Natural killer cell (primary cell): ENCODE data around the gene PHTF2. TPM values are rescaled to one million over a fixed set of nuclear protein-coding genes. Genes with fewer than 3 reads are reported as not detected.

Source experiments
- ATAC-seq, 3 donors: fragments of 150-1000 bp in 2 of 3; fragments of 200-7000 bp in 1 of 3; cut with Tn5 transposase; 1 replicate in 1 of 3; 2 replicates in 2 of 3; pipeline ENCODE4 v1.10.0; 2021; ENCODE audit warnings: mild to moderate bottlenecking in 2 of 3, moderate library complexity in 2 of 3
- DNase-seq, 2 donors: peaks; one replicate each; pipeline versions ENCODE4 v3.0.0 to v3.0.0-alpha.2; 2013 to 2021; ENCODE audit warnings: mixed read lengths in 1 of 2
- H3K27ac ChIP-seq: one replicate; pipeline ENCODE4 v1.5.1; 2013; ENCODE audit warnings: mild to moderate bottlenecking, low read length
- H3K27me3 ChIP-seq: one replicate; pipeline ENCODE4 v1.6.1; 2013; ENCODE audit warnings: low read length; ENCODE audit not compliant: control insufficient read depth, insufficient read depth
- H3K36me3 ChIP-seq: one replicate; pipeline ENCODE4 v1.6.1; 2013; ENCODE audit warnings: low read length; ENCODE audit not compliant: control insufficient read depth, insufficient read depth
- H3K4me1 ChIP-seq: one replicate; pipeline ENCODE4 v1.6.1; 2013; ENCODE audit warnings: low read length; ENCODE audit not compliant: control insufficient read depth, insufficient read depth
- H3K4me3 ChIP-seq: one replicate; pipeline ENCODE4 v1.5.1; 2013; ENCODE audit warnings: low read length
- H3K9me3 ChIP-seq: one replicate; pipeline ENCODE4 v1.6.1; 2013; ENCODE audit warnings: low read length; ENCODE audit not compliant: control insufficient read depth, insufficient read depth
- H3K27ac Mint-ChIP-seq, 2 donors: one replicate each; pipeline ENCODE4 v1.8.0; 2022; ENCODE audit warnings: mild to moderate bottlenecking in 2 of 2, mixed read lengths in 2 of 2, moderate library complexity in 1 of 2
- H3K27me3 Mint-ChIP-seq, 2 donors: one replicate each; pipeline ENCODE4 v1.8.0; 2022; ENCODE audit warnings: low read depth in 2 of 2, mixed read lengths in 2 of 2
- H3K36me3 Mint-ChIP-seq: one replicate; pipeline ENCODE4 v1.8.0; 2022; ENCODE audit warnings: mixed read lengths
- H3K4me1 Mint-ChIP-seq, 2 donors: one replicate each; pipeline ENCODE4 v1.8.0; 2022; ENCODE audit warnings: mixed read lengths in 2 of 2
- H3K4me3 Mint-ChIP-seq: one replicate; pipeline ENCODE4 v1.8.0; 2022; ENCODE audit warnings: mild to moderate bottlenecking, moderate library complexity, mixed read lengths
- H3K9me3 Mint-ChIP-seq, 2 donors: one replicate each; pipeline ENCODE4 v1.8.0; 2022; ENCODE audit warnings: mixed read lengths in 2 of 2
- WGBS: methylation state at CpG from one replicate; pipeline ENCODE4 v1.1.7; 2013; ENCODE audit warnings: missing lambda C conversion rate; ENCODE audit not compliant: insufficient coverage; 5-methylcytosine and 5-hydroxymethylcytosine counted together
- intact Hi-C: fragments of 100-400 bp; cut with micrococcal nuclease; formaldehyde crosslinking; loops from one replicate; pipeline ENCODE4 v1.14.2; 2022
- total RNA-seq, 4 donors: library from RNA; stranded (reverse); fragments of 120-200 nt in 1 of 4; gene quantifications; one replicate each; pipeline versions ENCODE4 v1.2.3 to v1.2.4, GENCODE V29; 2013 to 2022
- TF ChIP-seq, protein P1 (sequence below): fragments of 200-600 bp; IDR thresholded peaks from one replicate; pipeline ENCODE4 v1.8.0; 2022; ENCODE audit warnings: antibody characterized with exemption

Gene PHTF2
- total RNA-seq, 3 donors from 2014 or later (not counting 1 experiment from before 2014, with no cell fraction given), result 23.1 to 26.9 (median 26.4) TPM

DNA sequence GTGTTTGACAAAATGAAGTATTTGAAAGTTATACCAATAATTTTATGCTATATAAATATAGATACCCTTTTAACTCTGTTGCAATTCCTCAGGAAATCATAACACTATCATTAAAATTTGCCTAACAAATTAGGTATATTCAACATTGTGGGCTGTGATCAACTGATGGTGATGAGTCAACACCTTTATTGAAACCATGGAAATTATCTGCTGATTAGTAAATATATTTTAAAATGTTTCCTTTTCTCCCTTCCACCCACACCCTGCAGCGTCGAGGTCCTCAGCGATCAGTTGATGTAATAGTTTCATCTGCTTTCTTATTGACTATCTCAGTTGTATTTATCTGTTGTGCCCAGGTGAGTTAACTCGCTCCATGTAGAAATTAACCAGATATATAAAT lies 143.9 kb downstream of the PHTF2 start:
- no peaks in the 10 kb centered on the region for H3K27me3 ChIP-seq
- no peaks in the 10 kb centered on the region for H3K9me3 Mint-ChIP-seq
- H3K36me3 ChIP-seq, result peaks cover 13% of the 10 kb centered on the region
- H3K27ac Mint-ChIP-seq, result no peak overlapping the region
- peaks cover 16% of the 10 kb centered on the region for H3K36me3 Mint-ChIP-seq
- no peak overlapping the region for H3K4me3 ChIP-seq
- DNase-seq, result no peak
- TF ChIP-seq, protein P1, sequence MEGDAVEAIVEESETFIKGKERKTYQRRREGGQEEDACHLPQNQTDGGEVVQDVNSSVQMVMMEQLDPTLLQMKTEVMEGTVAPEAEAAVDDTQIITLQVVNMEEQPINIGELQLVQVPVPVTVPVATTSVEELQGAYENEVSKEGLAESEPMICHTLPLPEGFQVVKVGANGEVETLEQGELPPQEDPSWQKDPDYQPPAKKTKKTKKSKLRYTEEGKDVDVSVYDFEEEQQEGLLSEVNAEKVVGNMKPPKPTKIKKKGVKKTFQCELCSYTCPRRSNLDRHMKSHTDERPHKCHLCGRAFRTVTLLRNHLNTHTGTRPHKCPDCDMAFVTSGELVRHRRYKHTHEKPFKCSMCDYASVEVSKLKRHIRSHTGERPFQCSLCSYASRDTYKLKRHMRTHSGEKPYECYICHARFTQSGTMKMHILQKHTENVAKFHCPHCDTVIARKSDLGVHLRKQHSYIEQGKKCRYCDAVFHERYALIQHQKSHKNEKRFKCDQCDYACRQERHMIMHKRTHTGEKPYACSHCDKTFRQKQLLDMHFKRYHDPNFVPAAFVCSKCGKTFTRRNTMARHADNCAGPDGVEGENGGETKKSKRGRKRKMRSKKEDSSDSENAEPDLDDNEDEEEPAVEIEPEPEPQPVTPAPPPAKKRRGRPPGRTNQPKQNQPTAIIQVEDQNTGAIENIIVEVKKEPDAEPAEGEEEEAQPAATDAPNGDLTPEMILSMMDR, result no peak
- no peaks in the 10 kb centered on the region for H3K4me1 Mint-ChIP-seq
- no peak overlapping the region for H3K4me3 Mint-ChIP-seq
- intact Hi-C loops, result no loop called here
- no peaks in the 10 kb centered on the region for H3K27me3 Mint-ChIP-seq
- H3K9me3 ChIP-seq, result no peaks in the 10 kb centered on the region
- WGBS, result no CpG with 5 or more reads among the region's 4 CpGs
- no peak for ATAC-seq
- no peaks in the 10 kb centered on the region for H3K4me1 ChIP-seq
- H3K27ac ChIP-seq, result no peak overlapping the region

DNA sequence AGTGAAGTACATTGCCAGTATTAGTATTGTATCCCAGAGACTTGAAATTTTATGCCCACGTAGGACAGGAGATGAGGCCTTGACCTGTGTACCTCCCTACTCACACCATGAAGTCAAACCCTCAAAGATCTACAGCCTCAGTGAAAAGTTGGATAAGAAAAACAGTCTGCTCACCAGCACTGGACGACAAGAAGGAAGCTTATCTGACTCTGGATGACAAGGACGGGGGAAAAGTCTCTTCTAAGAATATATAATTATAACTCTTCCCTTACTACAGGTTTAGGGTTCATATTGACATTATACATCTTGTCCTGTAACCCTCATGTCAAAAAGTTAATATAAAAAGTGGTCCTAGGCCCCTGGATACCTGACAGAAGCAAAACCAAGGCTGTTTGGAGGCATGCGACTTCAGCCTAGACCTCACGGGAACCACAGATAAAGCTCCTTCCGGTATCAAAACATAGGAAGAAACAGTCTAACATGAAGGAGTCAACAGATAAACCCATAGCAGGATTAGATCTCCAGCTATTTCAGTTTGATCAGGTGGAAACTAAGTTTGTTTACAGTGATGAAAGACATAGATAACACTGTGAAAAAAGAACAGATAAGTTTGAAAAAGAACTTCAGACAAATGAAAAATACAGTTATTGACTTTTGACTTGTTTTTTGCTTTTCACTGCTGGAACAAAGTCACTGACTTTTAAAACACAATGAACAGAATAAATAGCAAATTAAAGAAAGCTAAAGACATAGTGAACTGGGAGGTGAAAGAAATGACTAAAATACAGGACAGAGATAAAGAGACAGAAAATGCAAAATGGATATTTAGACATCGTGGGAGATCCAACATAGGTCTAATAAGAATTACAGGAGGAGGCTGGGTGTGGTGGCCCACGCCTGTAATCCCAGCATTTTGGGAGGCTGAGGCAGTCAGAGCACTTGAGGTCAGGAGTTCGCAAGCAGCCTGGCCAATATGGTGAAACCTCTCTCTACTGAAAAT lies 145.9 kb downstream of the PHTF2 start:
- WGBS, result 93% methylated on average over 6 of the region's 9 CpGs
- no peak for ATAC-seq
- H3K27ac ChIP-seq, result no peak overlapping the region

DNA sequence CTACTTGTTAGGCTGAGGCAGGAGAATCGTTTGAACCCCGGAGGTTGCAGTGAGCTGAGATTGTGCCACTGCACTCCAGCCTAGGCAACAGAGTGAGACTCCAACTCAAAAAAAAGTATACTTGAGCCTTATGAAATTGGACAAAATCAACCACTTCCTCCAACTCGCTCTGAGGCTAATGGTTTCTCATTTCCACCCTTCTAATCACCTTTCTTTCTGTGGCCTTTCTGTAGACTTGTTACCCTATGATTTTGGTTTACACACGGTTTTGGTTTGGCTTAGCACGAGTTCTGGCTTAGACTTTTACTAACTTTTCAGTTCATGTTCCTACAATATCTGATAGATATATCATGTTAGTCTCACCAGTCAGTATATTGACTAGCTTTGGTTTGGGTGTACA lies 152.0 kb downstream of the PHTF2 start:
- Mint-ChIP-seq H3K4me1 (peaks cover 7 to 10% of the 10 kb centered on the region in 2 donors), H3K36me3 (no peaks in the 10 kb centered on the region), H3K4me3 (no peak overlapping the region), H3K9me3 (no peaks in the 10 kb centered on the region), H3K27ac (peak overlapping the region in 1 of 2 donors; percentile 48), H3K27me3 (peaks cover 0 to 9% of the 10 kb centered on the region in 2 donors)
- TF ChIP-seq, protein P1, result no peak
- no peaks in the 10 kb centered on the region for H3K27me3 ChIP-seq
- peaks cover 7% of the 10 kb centered on the region for H3K4me1 ChIP-seq
- WGBS, result 49% methylated on average over 5 of the region's 5 CpGs
- ATAC-seq (peak in 2 of 3 donors; percentile 26 to 94), DNase-seq (no peak)
- H3K36me3 ChIP-seq, result peaks cover 8% of the 10 kb centered on the region
- intact Hi-C loops, result no loop called here
- H3K27ac ChIP-seq, result no peak overlapping the region
- H3K9me3 ChIP-seq, result no peaks in the 10 kb centered on the region
- no peak overlapping the region for H3K4me3 ChIP-seq

More for the DNA sequence above, 145.9 kb downstream of the PHTF2 start:
- Histone ChIP-seq H3K27me3 (no peaks in the 10 kb centered on the region), H3K4me3 (no peak overlapping the region), H3K4me1 (no peaks in the 10 kb centered on the region), H3K36me3 (peaks cover 11% of the 10 kb centered on the region), H3K9me3 (no peaks in the 10 kb centered on the region)
- Mint-ChIP-seq H3K27ac (no peak overlapping the region), H3K4me1 (no peaks in the 10 kb centered on the region), H3K27me3 (peaks cover 0 to 3% of the 10 kb centered on the region in 2 donors), H3K4me3 (no peak overlapping the region), H3K36me3 (peaks cover 16% of the 10 kb centered on the region), H3K9me3 (no peaks in the 10 kb centered on the region)
- TF ChIP-seq, protein P1, result no peak
- DNase-seq, result no peak
- intact Hi-C loops, result no loop called here
